GM12891 (cell line): ENCODE measurements around the gene ARFGEF2.

Experiments used
- PAX5 ChIP-seq: IDR thresholded peaks from 2 replicates; pipeline ENCODE4 v1.6.1; 2011; ENCODE audit warnings: low read length, moderate library complexity, mild to moderate bottlenecking; ENCODE audit not compliant: insufficient read depth, severe bottlenecking
- POLR2A ChIP-seq: IDR thresholded peaks from 2 replicates; pipeline ENCODE4 v1.6.1; 2011; ENCODE audit warnings: low read depth, low read length, control low read depth

DNA sequence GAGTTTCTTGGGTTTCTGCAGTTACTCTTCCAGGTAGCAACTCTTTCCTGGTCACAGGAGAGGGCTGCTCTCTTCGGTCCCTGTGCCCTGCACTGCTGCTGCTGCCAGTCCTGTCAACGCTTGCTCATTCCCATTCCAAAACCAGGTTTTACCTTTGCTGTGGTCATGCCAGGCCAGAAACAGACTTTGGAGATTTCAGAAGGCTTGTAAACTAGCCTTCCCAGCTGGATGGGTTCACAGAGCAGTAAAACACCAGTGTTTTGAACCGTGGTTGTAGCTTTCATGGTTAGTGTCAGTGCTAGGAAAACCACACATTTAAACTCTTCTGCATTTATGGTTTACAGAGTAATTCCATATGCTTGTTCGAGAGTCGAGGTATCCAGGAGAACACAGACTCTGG is 16.2 kb downstream of the ARFGEF2 start:
- TF ChIP-seq POLR2A (no peak), PAX5 (no peak)
